A673 (cell line): Measurements from ENCODE around the gene MOXD1. TPM values are rescaled to one million over a fixed set of nuclear protein-coding genes. Genes with fewer than 3 reads are reported as not detected.

Experiments
- BruUV-seq: library from RNA; stranded (reverse); fragments of 400-500 nt; replicated peaks from 2 replicates; lab custom pipeline; 2021; lab: Mats Ljungman, UMichigan
- CTCF ChIA-PET: fragments of 300-600 bp; sonication (Branson Sonifier 250); formaldehyde crosslinking; loops from one replicate; lab custom pipeline; 2022; ENCODE audit warnings: antibody characterized with exemption; lab: Charles Lee
- POLR2A ChIA-PET: fragments of 300-600 bp; sonication (Branson Sonifier 250); formaldehyde crosslinking; loops from one replicate; lab custom pipeline; 2022; ENCODE audit warnings: antibody characterized with exemption; ENCODE audit not compliant: low non-redundant PET; lab: Charles Lee
- DNase-seq: peaks from one replicate; pipeline ENCODE4 v3.0.0-alpha.2; 2015; ENCODE audit warnings: low spot score
- H3K27ac ChIP-seq: fragments of 200-600 bp; sonication (generic); 2 replicates; pipeline ENCODE4 v1.5.1; 2016; ENCODE audit warnings: mixed run types, low read depth, mild to moderate bottlenecking, mixed read lengths, antibody characterized with exemption, low read length; ENCODE audit not compliant: poor library complexity, severe bottlenecking
- H3K27me3 ChIP-seq: fragments of 200-600 bp; sonication (generic); replicated peaks from 2 replicates; pipeline ENCODE4 v1.6.1; 2017; ENCODE audit warnings: mixed run types, low read depth, mild to moderate bottlenecking, mixed read lengths, antibody characterized with exemption, low read length; ENCODE audit not compliant: insufficient read depth, poor library complexity
- H3K36me3 ChIP-seq: fragments of 200-600 bp; sonication (generic); 2 replicates; pipeline ENCODE4 v1.6.1; 2016; ENCODE audit warnings: mixed run types, mild to moderate bottlenecking, mixed read lengths, antibody characterized with exemption, low read length; ENCODE audit not compliant: insufficient read depth, poor library complexity, severe bottlenecking
- H3K4me1 ChIP-seq: fragments of 200-600 bp; sonication (generic); 2 replicates; pipeline ENCODE4 v1.6.1; 2017; ENCODE audit warnings: mixed run types, mild to moderate bottlenecking, mixed read lengths, antibody characterized with exemption, low read length; ENCODE audit not compliant: insufficient read depth, poor library complexity, severe bottlenecking
- H3K4me3 ChIP-seq: fragments of 200-600 bp; sonication (generic); 2 replicates; pipeline ENCODE4 v1.5.1; 2016; ENCODE audit warnings: low read depth, mixed run types, mild to moderate bottlenecking, mixed read lengths, low read length; ENCODE audit not compliant: poor library complexity, severe bottlenecking
- H3K9me3 ChIP-seq: fragments of 200-600 bp; sonication (generic); 2 replicates; pipeline ENCODE4 v1.6.1; 2016; ENCODE audit warnings: mixed run types, low read depth, mild to moderate bottlenecking, mixed read lengths, antibody characterized with exemption, low read length; ENCODE audit not compliant: poor library complexity, severe bottlenecking
- EZH2 ChIP-seq: fragments of 200-600 bp; sonication (generic); IDR thresholded peaks from 2 replicates; pipeline ENCODE4 v1.6.1; 2017; ENCODE audit warnings: borderline replicate concordance, low read depth, mild to moderate bottlenecking, mixed read lengths, antibody characterized with exemption, low read length; ENCODE audit not compliant: poor library complexity, severe bottlenecking
- intact Hi-C: fragments of 100-400 bp; cut with micrococcal nuclease; formaldehyde crosslinking; loops from one replicate; pipeline ENCODE4 v1.10.0; 2022; ENCODE audit not compliant: unreplicated experiment
- total RNA-seq: library from RNA; stranded (reverse); gene quantifications from 2 replicates; pipeline ENCODE4 v1.2.3, GENCODE V29; 2021
- TF ChIP-seq, protein P1 (sequence below): fragments of 300-800, 200-600 bp; sonication (generic); conservative IDR thresholded peaks from 2 replicates; pipeline ENCODE4 v1.5.1; 2017; ENCODE audit warnings: low read depth, mild to moderate bottlenecking, antibody characterized with exemption, low read length, moderate library complexity, mixed read lengths

Gene MOXD1
- total RNA-seq, 1 experiment from 2014 or later, result not detected

DNA sequence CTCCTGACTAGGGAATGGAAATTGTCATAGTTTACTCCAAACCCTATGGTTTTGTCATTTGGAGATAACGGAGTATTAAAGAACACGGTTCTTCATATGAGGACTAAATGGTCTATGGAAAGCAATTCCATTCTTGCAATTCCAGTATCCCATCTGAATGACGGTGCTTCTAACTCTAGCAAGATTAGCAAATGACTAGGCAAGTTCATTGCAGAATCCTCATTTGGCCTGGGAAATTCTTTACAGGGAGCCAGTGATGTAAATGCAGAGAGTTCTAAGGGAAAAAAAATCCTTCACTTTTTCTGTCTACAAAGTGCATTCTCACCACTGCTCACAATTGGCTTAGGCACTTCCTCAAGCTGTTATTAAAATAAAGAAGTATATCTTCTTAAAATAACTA, 111.5 kb downstream of the MOXD1 start:
- H3K36me3 ChIP-seq, result no peaks in the 10 kb centered on the region
- H3K4me1 ChIP-seq, result no peaks in the 10 kb centered on the region
- ChIA-PET POLR2A (no interaction called here), CTCF (interaction anchor here (0.7 to 0.9 kb wide), 2 partner anchors 8 to 10 kb away, joined by 5 read pairs; no protein-coding TSS in a partner anchor)
- no peaks in the 10 kb centered on the region for H3K9me3 ChIP-seq
- DNase-seq, result no peak
- peaks cover 49% of the 10 kb centered on the region for H3K27me3 ChIP-seq
- H3K4me3 ChIP-seq, result no peak overlapping the region
- no TSS peak for BruUV-seq
- H3K27ac ChIP-seq, result no peak overlapping the region
- intact Hi-C loops, result no loop called here
- TF ChIP-seq EZH2, result no peak
- TF ChIP-seq, protein P1, sequence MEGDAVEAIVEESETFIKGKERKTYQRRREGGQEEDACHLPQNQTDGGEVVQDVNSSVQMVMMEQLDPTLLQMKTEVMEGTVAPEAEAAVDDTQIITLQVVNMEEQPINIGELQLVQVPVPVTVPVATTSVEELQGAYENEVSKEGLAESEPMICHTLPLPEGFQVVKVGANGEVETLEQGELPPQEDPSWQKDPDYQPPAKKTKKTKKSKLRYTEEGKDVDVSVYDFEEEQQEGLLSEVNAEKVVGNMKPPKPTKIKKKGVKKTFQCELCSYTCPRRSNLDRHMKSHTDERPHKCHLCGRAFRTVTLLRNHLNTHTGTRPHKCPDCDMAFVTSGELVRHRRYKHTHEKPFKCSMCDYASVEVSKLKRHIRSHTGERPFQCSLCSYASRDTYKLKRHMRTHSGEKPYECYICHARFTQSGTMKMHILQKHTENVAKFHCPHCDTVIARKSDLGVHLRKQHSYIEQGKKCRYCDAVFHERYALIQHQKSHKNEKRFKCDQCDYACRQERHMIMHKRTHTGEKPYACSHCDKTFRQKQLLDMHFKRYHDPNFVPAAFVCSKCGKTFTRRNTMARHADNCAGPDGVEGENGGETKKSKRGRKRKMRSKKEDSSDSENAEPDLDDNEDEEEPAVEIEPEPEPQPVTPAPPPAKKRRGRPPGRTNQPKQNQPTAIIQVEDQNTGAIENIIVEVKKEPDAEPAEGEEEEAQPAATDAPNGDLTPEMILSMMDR, result no peak

DNA sequence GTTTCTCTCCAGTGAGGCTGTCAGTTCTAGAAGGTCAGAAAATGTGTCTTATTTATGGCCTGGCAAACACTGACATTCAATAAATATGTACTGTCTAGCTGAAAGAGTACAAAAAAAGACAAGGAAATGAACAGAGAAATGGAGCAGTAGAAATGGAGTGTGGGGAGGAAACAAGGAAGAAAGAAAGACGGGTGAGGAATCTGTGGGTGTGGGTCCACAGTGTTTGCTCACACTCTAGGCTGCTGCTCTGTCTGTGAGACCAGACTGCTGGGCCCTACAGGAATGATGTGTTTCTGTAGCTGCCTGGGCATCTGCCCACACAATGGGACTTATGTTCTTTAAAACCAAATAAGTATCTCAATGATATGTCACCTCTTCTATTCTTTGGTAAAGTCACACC, 114.2 kb downstream of the MOXD1 start:
- Histone ChIP-seq H3K4me3 (no peak overlapping the region), H3K27me3 (peaks cover 57% of the 10 kb centered on the region), H3K27ac (no peak overlapping the region), H3K9me3 (no peaks in the 10 kb centered on the region), H3K36me3 (no peaks in the 10 kb centered on the region), H3K4me1 (no peaks in the 10 kb centered on the region)
- DNase-seq, result no peak
- no TSS peak for BruUV-seq
- TF ChIP-seq, protein P1, result no peak
- TF ChIP-seq EZH2, result no peak
- POLR2A ChIA-PET, result no interaction called here
- CTCF ChIA-PET, result no interaction called here
- intact Hi-C loops, result no loop called here

DNA sequence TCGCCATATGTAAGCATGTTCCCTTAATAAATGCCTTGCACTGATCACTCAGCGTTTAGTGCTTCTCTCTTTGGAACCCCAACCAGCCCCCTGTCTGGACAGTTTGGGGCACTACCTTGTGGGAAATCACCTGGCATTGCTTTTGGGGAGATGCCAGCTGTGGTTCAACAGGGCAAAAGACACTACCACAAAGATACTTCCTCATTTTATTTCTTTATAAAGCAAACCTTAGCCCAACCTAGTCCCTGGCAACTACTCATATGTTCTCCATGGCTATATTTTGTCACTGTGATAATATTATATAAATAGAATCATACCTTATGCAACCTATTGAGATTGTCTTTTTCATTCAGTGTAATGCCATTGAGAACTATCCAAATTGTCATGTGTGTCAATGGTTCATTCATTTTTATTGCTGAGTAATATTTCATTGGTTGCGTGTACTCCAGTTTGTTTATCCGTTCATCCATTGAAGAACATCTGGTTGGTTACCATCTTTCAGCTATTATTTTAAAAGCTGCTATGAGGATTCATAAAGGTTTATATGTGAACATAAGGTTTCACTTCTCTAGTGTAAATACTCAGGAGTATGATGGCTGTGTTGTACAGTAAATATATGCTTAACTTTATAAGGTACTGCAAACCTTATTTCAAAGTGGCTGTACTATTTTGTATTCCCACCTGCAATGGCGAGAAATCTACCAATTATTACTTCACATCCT, 114.8 kb downstream of the MOXD1 start:
- TF ChIP-seq EZH2, result no peak
- TF ChIP-seq, protein P1, result no peak
- CTCF ChIA-PET, result no interaction called here
- Histone ChIP-seq H3K36me3 (no peaks in the 10 kb centered on the region), H3K9me3 (no peaks in the 10 kb centered on the region), H3K27ac (no peak overlapping the region), H3K4me1 (no peaks in the 10 kb centered on the region), H3K4me3 (no peak overlapping the region), H3K27me3 (peaks cover 52% of the 10 kb centered on the region)
- POLR2A ChIA-PET, result no interaction called here
- BruUV-seq, result no TSS peak
- intact Hi-C loops, result no loop called here
- no peak for DNase-seq
